C4-2B (cell line): ENCODE measurements around the gene ABCA6.

Source experiments
- ZFX ChIP-seq: fragments of 450-650 bp; IDR thresholded peaks from 2 replicates; pipeline ENCODE4 v1.6.1; 2017
- TF ChIP-seq, protein P1 (sequence below): fragments of 450-650 bp; conservative IDR thresholded peaks from 2 replicates; pipeline ENCODE4 v1.5.1; 2017; ENCODE audit warnings: mild to moderate bottlenecking

DNA sequence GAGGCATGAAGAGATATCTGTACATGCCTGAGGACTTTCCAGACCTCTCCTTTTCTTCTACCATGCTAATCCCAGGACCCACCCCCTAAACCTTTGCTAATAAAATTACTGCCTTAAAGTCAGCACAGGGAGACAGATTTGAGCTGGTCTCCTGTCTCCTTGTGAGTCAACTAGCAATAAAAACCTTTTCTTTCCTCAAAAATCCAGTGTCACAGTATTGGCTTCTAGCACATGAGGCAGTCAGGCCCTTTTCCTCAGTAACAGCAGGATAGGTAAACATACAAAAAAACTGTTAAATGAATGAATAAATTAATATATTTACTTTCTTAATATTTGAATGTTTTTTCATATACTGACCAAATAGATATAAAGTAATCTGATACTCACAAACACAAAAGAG lies 45.6 kb upstream of the ABCA6 start:
- TF ChIP-seq, protein P1, sequence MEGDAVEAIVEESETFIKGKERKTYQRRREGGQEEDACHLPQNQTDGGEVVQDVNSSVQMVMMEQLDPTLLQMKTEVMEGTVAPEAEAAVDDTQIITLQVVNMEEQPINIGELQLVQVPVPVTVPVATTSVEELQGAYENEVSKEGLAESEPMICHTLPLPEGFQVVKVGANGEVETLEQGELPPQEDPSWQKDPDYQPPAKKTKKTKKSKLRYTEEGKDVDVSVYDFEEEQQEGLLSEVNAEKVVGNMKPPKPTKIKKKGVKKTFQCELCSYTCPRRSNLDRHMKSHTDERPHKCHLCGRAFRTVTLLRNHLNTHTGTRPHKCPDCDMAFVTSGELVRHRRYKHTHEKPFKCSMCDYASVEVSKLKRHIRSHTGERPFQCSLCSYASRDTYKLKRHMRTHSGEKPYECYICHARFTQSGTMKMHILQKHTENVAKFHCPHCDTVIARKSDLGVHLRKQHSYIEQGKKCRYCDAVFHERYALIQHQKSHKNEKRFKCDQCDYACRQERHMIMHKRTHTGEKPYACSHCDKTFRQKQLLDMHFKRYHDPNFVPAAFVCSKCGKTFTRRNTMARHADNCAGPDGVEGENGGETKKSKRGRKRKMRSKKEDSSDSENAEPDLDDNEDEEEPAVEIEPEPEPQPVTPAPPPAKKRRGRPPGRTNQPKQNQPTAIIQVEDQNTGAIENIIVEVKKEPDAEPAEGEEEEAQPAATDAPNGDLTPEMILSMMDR = no peak
- TF ChIP-seq ZFX = no peak
